Immature natural killer cell (primary cell): ENCODE measurements around the gene MYOF. TPM values are rescaled to one million over a fixed set of nuclear protein-coding genes. Genes with fewer than 3 reads are reported as not detected.

Source experiments
- DNase-seq, 3 donors: peaks; one replicate each; pipeline ENCODE4 v3.0.0; 2022; ENCODE audit warnings: mixed read lengths in 1 of 3
- H3K27ac Mint-ChIP-seq, 6 donors: one replicate each; pipeline ENCODE4 v1.8.0; 2020; ENCODE audit warnings: mixed read lengths in 6 of 6, mild to moderate bottlenecking in 5 of 6, inconsistent platforms in 4 of 6, moderate library complexity in 3 of 6
- H3K27me3 Mint-ChIP-seq, 3 donors: one replicate each; pipeline ENCODE4 v1.8.0; 2020 to 2021; ENCODE audit warnings: low read depth in 3 of 3, mild to moderate bottlenecking in 3 of 3, mixed read lengths in 3 of 3, moderate library complexity in 3 of 3, inconsistent platforms in 1 of 3
- H3K36me3 Mint-ChIP-seq, 3 donors: one replicate each; pipeline ENCODE4 v1.8.0; 2020; ENCODE audit warnings: mixed read lengths in 3 of 3, inconsistent platforms in 2 of 3, mild to moderate bottlenecking in 2 of 3
- H3K4me1 Mint-ChIP-seq, 2 donors: one replicate each; pipeline ENCODE4 v1.8.0; 2020; ENCODE audit warnings: inconsistent platforms in 2 of 2, mild to moderate bottlenecking in 2 of 2, mixed read lengths in 2 of 2, moderate library complexity in 1 of 2
- H3K4me3 Mint-ChIP-seq, 5 donors: one replicate each; pipeline ENCODE4 v1.8.0; 2020; ENCODE audit warnings: mild to moderate bottlenecking in 5 of 5, mixed read lengths in 5 of 5, inconsistent platforms in 3 of 5, moderate library complexity in 3 of 5
- H3K9me3 Mint-ChIP-seq, 6 donors: one replicate each; pipeline ENCODE4 v1.8.0; 2020; ENCODE audit warnings: mild to moderate bottlenecking in 6 of 6, mixed read lengths in 6 of 6, inconsistent platforms in 4 of 6, moderate library complexity in 3 of 6
- polyA plus RNA-seq, 3 donors: library from polyadenylated mRNA; unstranded; fragments of 300-500 nt; fragmentation: Illumina TruSeq; gene quantifications; one replicate each; pipeline ENCODE4 v1.2.3, GENCODE V29; 2021

MYOF gene
- polyA plus RNA-seq, 3 donors from 2014 or later = 0.21 to 0.33 TPM; not detected in 1

DNA sequence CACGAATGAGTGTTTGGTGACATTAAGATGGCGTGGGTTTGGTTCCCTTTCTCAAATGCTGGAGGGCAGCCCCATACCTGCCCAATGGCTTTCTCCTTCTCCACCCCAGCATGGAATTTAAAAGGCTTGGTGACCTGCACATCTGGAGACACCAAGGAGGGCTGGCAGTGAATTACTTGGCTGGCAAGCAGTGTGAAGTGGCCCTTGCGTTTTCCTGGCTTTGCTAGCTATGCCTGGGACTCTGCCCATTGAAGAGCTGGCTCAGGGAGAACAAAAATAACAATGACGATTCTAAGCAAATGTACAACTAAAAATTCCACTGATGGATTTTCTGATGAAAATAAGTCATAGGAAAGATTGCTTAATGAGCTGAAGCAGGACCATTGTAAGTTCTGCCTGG, 204.8 kb downstream of the MYOF start:
- no peaks in the 10 kb centered on the region for H3K36me3 Mint-ChIP-seq
- H3K4me1 Mint-ChIP-seq = no peaks in the 10 kb centered on the region
- no peak overlapping the region for H3K4me3 Mint-ChIP-seq
- DNase-seq = no peak
- H3K27ac Mint-ChIP-seq = no peak overlapping the region
- peaks cover 0 to 8% (median 0%) of the 10 kb centered on the region in 3 donors for H3K27me3 Mint-ChIP-seq
- no peaks in the 10 kb centered on the region for H3K9me3 Mint-ChIP-seq

DNA sequence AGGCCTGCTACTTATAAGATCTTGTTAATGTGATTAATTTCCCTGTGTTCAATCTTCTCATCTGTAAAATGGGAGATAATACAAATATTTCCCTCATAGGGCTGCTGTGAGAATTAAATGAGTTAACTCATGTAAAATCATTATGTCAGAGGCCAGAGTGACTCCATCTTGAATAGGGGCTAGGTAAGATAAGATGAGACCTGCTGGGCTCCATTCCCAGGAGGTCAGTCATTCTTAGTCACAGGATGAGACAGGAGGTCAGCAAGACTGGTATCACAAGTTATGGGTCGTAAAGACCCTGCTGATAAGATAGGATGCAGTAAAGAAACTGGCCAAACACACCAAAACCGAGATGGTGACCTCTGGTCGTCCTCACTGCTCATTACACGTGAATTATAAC, 207.7 kb downstream of the MYOF start:
- no peak for DNase-seq
- Mint-ChIP-seq H3K27me3 (peaks cover 0 to 8% (median 0%) of the 10 kb centered on the region in 3 donors), H3K4me3 (no peak overlapping the region), H3K27ac (no peak overlapping the region), H3K36me3 (no peaks in the 10 kb centered on the region), H3K9me3 (no peaks in the 10 kb centered on the region), H3K4me1 (no peaks in the 10 kb centered on the region)

DNA sequence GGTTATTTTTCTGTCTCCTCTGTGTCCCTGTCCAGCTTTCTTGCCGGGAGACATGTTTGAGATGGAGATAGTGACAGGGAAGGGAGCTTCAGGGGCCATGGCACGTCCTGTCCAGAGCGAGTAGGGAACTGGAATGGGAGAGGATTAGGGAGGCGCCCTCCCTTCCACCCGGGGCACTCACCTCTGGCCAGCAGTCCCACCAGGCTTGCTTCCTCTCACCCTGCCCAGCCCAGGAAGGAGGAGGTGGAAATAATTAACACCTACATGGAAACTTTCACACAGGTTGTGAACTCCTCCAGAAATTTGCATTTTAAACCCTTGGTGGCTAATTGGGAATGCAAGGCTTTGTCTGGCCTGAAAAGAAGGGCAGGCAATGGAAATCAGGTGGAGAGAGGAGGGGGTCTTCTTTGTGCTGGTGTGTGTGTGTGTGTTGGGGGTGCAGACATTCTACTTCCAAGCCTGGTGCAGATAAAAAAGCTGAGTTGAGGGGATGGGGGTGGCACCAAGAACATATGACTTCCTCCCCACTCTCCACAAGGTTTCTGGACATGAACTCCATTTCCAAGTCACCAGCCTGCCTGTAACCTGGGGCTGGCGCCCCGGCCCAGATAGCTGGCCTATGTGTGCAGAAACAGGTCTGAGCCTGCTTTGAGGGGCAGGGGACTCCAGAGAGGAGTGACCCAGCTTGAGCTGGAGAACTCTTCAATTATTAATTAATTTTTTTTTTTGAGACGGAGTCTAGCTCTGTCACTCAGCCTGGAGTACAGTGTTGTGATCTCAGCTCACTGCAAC, 209.1 kb downstream of the MYOF start:
- Mint-ChIP-seq H3K27ac (no peak overlapping the region), H3K9me3 (no peaks in the 10 kb centered on the region)

DNA sequence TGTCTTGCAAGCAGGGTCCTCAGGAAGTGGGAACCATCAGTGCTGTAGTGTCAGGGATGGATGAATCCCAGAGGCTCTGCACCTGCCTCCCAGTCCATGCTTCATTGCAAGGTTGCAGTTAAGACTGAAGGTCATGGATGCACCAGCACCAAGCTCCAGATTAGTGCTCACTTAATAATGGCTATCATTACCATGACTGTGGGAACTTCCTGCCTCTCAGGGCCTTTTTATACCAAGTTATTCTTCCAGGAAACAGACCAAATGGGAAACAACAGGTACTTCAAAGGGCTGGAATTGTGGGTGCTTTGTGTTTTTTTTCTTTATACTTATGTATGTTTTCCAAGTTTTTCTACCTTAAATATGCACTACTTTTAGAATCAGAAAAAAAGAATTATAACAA, 210.8 kb downstream of the MYOF start:
- Mint-ChIP-seq H3K36me3 (no peaks in the 10 kb centered on the region), H3K27ac (no peak overlapping the region), H3K9me3 (no peaks in the 10 kb centered on the region)

More for the DNA sequence above, 209.1 kb downstream of the MYOF start:
- no peak for DNase-seq
- H3K4me3 Mint-ChIP-seq = no peak overlapping the region
- no peaks in the 10 kb centered on the region for H3K36me3 Mint-ChIP-seq
- peaks cover 0 to 10% (median 0%) of the 10 kb centered on the region in 3 donors for H3K27me3 Mint-ChIP-seq
- H3K4me1 Mint-ChIP-seq = no peaks in the 10 kb centered on the region

DNA sequence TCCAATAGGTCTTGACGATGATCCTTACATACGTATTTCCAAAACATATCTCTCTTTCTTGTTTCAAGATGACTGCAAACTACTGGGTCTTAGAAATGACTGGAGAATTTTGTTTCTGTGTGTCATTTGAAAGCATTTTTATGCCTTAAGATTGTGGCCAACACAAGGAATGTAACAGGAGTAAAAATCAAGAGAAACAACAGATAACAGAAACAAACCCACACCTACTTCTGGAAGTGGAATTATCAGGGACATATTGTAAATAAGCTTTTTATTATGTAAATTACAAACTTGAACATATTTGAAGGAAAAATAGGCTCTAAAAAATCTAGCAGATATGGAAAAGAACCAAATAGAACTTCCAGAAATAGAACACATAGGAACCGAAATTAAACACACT, 212.9 kb downstream of the MYOF start:
- no peak for DNase-seq
- Mint-ChIP-seq H3K4me3 (no peak overlapping the region), H3K9me3 (no peaks in the 10 kb centered on the region), H3K4me1 (no peaks in the 10 kb centered on the region), H3K36me3 (no peaks in the 10 kb centered on the region), H3K27me3 (peaks cover 0 to 3% (median 0%) of the 10 kb centered on the region in 3 donors), H3K27ac (no peak overlapping the region)

More for the DNA sequence above, 210.8 kb downstream of the MYOF start:
- Mint-ChIP-seq H3K4me1 (no peaks in the 10 kb centered on the region), H3K4me3 (no peak overlapping the region), H3K27me3 (peaks cover 0 to 3% (median 0%) of the 10 kb centered on the region in 3 donors)
- DNase-seq = no peak

DNA sequence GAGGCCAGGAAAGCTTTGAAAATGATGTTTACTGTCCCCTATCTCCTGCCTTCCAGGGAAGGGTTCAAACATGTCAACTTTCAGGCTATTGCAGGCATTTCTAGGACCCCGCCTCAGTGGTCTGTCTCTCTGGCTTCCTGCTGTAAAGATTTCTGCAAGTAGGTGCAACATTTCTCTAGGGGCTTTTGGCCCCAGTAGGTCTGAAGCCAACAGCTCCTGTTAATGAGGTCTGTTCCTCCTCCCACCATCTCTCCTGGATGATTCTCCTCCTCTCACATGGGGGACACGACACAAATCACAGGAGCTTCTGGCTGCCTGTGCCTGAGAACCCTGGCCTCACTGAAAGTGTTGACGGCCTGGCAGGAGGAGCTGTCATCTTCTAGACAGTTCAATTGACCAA, 214.1 kb downstream of the MYOF start:
- no peak for DNase-seq
- no peaks in the 10 kb centered on the region for H3K4me1 Mint-ChIP-seq
- no peaks in the 10 kb centered on the region for H3K9me3 Mint-ChIP-seq
- H3K4me3 Mint-ChIP-seq = no peak overlapping the region
- peaks cover 0 to 3% (median 0%) of the 10 kb centered on the region in 3 donors for H3K27me3 Mint-ChIP-seq
- H3K27ac Mint-ChIP-seq = no peak overlapping the region
- no peaks in the 10 kb centered on the region for H3K36me3 Mint-ChIP-seq

DNA sequence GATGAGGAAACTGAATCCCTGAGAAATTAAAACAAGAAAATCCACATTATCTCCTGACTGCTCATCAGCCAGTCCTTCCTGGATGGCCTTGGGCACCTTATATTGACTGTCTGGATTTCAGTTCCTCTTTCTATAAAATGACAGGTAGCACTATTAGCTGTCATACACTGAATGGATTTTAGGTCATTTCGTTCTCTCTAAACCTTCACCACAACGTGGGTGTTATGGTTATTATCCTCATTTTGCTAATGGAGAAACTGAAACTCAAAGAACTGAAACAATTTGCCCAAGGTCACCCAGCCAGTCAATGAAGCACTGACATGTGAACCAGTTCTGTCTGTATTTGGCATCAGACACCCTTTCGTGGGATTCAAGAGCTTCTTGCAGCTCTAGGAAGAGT, 214.6 kb downstream of the MYOF start:
- H3K9me3 Mint-ChIP-seq = no peaks in the 10 kb centered on the region
- H3K36me3 Mint-ChIP-seq = no peaks in the 10 kb centered on the region
- H3K27me3 Mint-ChIP-seq = peaks cover 0 to 3% (median 0%) of the 10 kb centered on the region in 3 donors
- no peak for DNase-seq
- H3K27ac Mint-ChIP-seq = no peak overlapping the region
- H3K4me1 Mint-ChIP-seq = no peaks in the 10 kb centered on the region
- H3K4me3 Mint-ChIP-seq = no peak overlapping the region

DNA sequence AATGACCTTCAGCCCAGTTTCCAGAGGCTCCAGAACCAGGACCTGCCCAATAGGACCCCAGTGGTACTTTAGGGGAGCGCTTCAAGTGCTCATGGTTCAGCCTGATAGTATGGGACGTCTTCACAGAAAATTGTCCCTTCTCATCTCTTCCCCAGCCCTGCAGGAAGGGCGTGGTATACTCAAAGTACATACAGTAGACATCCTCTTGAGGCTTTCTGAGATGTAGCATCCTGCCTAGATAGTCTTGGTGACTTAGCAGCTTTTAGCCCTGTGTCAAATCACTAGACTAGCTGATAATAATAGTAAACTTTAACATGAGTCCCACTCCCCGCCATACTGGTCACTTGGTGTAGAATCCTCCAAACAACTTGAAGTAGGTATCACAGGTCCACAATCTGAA, 215.3 kb downstream of the MYOF start:
- Mint-ChIP-seq H3K27me3 (peaks cover 0 to 3% (median 0%) of the 10 kb centered on the region in 3 donors), H3K4me3 (no peak overlapping the region), H3K9me3 (no peaks in the 10 kb centered on the region), H3K36me3 (no peaks in the 10 kb centered on the region), H3K27ac (no peak overlapping the region), H3K4me1 (no peaks in the 10 kb centered on the region)
- no peak for DNase-seq

DNA sequence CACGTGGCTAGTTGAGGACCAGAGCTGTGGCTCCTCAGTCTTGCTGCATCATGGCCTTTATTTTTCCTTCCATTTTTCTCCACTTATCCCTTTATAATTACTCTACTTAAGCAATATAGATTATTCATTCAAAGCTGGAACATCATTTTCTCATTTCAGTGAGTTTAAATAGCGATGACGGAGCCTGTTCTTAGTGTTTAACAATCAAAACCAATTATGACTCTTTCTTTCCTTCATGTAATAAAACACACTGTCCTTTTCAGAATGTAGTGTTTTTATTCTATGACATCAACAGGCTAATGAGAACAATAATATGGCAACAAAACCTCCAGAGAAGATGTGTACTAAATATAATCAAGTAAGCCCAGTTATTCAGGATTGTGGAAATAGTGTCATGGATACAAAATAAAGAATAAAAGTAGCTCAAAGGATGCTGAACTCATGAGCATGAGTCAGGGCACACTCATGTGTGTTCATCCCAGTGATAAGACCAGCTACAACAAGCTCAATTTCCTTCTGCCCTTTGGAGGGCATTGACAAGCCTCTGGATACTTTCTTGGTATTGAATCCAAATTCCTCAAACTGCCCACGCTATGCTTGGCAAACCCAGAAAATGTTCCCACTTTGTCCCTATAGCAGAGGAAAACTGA, 220.0 kb downstream of the MYOF start:
- Mint-ChIP-seq H3K27me3 (no peaks in the 10 kb centered on the region), H3K4me1 (no peaks in the 10 kb centered on the region), H3K4me3 (no peak overlapping the region), H3K36me3 (no peaks in the 10 kb centered on the region), H3K9me3 (no peaks in the 10 kb centered on the region), H3K27ac (no peak overlapping the region)
- DNase-seq = no peak

DNA sequence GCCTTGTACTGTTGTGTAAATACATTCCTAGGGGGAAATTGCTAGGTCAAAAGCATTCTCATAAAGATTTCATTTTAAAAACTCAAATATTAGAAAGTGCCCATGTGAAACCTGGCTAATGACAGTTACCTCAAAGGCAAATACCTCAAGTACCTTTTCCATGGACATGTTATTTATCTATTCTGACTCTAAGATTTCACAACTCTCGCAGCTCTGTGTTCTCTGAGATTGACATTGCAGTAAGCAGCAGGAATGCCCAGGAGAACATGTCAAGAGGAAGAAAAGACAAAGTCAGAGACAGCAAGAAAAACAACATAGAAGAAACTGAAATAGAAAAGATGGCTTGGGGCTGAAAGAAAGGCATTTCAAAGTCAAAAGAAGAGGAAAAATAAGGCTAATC, 221.0 kb downstream of the MYOF start:
- no peak overlapping the region for H3K27ac Mint-ChIP-seq
- no peaks in the 10 kb centered on the region for H3K36me3 Mint-ChIP-seq
- peaks cover 0 to 2% (median 0%) of the 10 kb centered on the region in 3 donors for H3K27me3 Mint-ChIP-seq
- H3K4me3 Mint-ChIP-seq = no peak overlapping the region
- DNase-seq = no peak
- no peaks in the 10 kb centered on the region for H3K4me1 Mint-ChIP-seq
- H3K9me3 Mint-ChIP-seq = no peaks in the 10 kb centered on the region

DNA sequence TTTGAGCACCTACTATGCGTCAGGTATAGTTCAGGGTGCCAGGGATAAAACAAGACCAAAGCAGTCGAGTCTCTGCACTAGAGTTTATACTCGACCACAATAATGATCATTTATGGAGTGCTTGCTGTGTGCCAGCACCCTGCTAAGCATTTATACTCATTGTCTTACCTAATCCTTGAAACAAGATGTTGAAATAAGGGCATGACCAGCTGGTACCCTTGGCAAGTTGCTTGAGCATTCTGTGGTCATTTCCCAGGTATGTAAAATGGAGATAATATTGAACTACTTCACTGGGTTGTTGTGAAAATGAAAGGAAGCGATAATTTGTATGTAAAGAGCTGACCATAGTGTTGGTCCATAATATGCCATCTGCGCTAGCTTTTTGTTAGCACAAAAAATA, 223.0 kb downstream of the MYOF start:
- no peaks in the 10 kb centered on the region for H3K4me1 Mint-ChIP-seq
- no peak overlapping the region for H3K27ac Mint-ChIP-seq
- no peak for DNase-seq
- no peak overlapping the region for H3K4me3 Mint-ChIP-seq
- no peaks in the 10 kb centered on the region for H3K36me3 Mint-ChIP-seq
- no peaks in the 10 kb centered on the region for H3K9me3 Mint-ChIP-seq
- H3K27me3 Mint-ChIP-seq = peaks cover 0 to 6% (median 3%) of the 10 kb centered on the region in 3 donors

Other genes starting within 250 kb of the MYOF start
- gene CEP55, start 14.3 kb upstream of the MYOF start, polyA plus RNA-seq = under 1 TPM in 2 of 3 donors, not detected in 1; 0.39 to 0.83 TPM
- not detected for gene FFAR4, start 84.3 kb upstream of the MYOF start, polyA plus RNA-seq
- not detected for gene RBP4, start 118.9 kb upstream of the MYOF start, polyA plus RNA-seq
- not detected for gene PDE6C, start 130.2 kb upstream of the MYOF start, polyA plus RNA-seq
- gene FRA10AC1, start 220.3 kb upstream of the MYOF start, polyA plus RNA-seq = 1 to 10 TPM; 3.0 to 4.5 (median 3.6) TPM